HTR-8/SVneo (cell line): ENCODE results near the gene COL26A1.
"Not testable (repeated sequence)": the region's sequence is repeated elsewhere in the genome, so short reads cannot be mapped to it uniquely, and the experiment has no call there.

ENCODE experiments used
- DNase-seq: peaks from one replicate; pipeline ENCODE4 v3.0.0; 2011; ENCODE audit warnings: low spot score, mixed read lengths; ENCODE audit not compliant: insufficient read length
- FAIRE-seq: peaks from 2 replicates; lab custom pipeline; 2011; peaks lifted over from hg19 to GRCh38; lab: Jason Lieb, UNC

The COL26A1 gene

DNA sequence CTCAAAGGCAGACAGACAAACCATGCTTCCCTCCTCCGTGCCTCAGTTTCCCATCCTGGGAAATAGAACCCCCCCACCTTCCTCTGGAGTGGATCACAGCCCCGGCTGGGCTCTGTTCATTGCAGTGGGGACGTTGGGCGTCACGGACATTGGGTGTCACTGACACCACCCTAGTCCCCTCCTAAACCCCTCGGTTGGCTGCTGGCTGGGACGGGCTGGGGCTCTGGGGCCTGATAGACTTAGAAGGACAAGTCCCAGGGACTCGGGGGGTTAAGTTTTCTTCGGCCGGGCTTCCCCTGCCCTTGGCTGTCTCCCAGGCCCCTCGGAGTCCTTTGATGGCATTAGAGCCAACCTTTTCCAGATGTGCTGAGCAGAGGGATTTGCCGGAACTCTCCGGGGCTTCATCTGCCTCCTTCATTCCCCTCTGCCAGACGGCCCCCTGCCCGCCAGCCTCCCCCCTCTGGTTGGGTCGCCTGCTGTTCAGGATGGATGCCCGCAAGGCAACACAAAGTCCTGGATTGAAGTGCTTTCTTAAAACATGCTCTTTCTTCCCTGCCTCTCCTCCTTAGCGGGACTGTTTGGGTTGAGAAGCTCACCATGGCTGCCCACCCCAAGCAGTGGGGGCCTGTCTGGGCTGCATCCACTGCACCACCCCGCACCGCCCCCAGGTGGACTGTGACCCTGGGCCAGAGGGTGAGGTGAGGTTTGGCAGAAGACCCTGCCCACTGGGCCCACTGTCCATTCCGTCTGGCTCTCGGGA lies 73.0 kb downstream of the COL26A1 start:
- DNase-seq (no peak), FAIRE-seq (no peak)

DNA sequence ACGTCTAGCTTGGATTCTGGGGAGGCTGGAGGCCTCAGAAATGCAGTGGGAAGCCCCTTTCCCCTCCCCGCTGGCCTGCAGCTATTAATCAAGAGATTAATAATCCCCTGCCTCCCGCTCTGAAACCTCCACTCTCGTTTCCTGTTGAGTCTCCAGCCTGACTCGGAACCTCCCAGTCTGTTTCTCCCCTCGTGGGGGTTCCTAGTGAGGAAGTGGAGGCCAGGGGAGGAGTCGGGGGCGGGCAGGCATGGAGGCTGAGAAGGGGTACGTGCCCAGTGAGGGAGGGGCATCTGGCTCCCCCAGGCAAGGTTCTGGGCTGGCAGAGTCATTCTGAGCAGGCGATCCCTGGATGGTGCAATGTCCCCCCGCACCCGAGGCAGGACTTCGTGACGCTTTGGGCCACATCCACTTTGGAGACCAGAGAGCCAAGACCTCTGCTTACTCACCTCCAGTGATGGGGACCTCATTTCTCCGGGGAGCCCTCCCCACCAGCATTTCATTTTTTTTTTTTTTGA lies 73.6 kb downstream of the COL26A1 start:
- FAIRE-seq (no peak), DNase-seq (no peak)

GRCh38 chr7:101436857-101437576 lies 74.3 kb downstream of the COL26A1 start:
- DNase-seq (no peak), FAIRE-seq (no peak)

GRCh38 chr7:101441890-101442289 lies 79.2 kb downstream of the COL26A1 start:
- FAIRE-seq (no peak), DNase-seq (no peak)

DNA sequence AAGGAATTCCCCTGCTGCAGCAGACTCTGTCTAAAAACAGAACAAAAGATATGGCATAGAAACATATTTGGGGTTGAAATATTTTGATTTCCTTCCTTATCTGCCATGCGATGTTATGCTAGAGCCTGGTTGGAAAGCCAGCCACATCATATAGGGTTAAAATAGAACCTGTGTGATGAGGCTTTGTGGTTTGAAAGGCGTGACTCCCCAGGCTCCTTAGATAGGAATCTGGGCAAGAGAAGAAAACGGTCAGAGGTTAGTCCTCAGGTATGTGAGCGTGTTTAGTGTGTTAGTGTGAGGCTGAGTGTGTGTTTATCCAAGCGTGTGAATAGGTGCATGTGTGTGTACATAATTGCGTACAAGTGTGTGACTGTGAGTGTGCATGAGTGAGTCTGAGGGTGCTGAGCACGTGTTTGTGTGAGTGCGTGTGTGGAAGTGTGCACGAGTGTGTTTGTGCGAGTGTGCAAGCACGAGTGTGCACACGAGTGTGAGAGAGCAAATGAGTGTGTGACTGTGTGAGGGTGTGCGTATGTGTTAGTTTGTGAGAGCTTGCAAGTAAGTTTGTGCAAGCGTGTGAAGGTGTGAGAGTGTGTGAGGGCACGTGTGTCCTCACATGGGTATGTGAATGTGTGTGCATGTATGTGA lies 79.9 kb downstream of the COL26A1 start:
- FAIRE-seq: no peak
- no peak for DNase-seq

GRCh38 chr7:101450064-101450463 lies 87.4 kb downstream of the COL26A1 start:
- DNase-seq: no peak
- no peak for FAIRE-seq

GRCh38 chr7:101453617-101454016 lies 90.9 kb downstream of the COL26A1 start:
- no peak for DNase-seq

DNA sequence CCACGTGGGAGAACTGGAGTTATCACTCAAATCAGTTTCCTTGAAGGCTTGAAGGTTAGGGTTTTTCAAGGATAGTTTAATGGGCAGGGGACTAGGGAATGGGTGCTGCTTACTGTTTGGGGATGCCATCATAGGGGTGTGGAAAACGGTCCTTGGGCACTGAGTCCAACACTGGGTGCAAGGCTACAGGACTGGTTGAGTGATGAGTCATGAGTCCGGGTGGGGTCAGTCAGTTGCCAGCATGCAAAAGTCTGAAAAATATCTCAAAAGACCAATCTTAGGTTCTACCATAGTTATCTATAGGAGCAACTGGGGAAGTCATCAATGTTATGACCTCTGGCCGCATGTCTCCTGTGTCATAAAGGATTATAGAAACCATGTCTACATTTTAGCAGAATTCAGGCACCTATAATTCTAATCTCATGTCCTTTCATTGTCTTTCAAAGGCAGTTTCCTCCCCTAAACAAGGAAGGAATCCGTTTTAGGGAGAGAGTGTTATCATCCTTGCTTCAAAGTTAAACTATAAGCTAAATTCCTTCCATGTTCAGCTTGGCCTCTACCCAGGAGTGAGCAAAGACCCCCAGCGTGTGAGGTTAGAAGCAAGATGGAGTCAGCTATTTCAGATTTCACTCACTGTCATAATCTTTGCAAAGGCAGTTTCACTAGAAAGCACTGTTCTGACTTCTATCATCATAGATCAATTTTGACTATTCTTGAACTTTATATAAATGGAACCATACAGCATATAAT lies 94.5 kb downstream of the COL26A1 start:
- FAIRE-seq: no peak

More at GRCh38 chr7:101453617-101454016, 90.9 kb downstream of the COL26A1 start:
- FAIRE-seq: no peak

GRCh38 chr7:101465131-101465530 lies 102.5 kb downstream of the COL26A1 start:
- DNase-seq: no peak
- no peak for FAIRE-seq

More for the DNA sequence above, 94.5 kb downstream of the COL26A1 start:
- no peak for DNase-seq

- DNase-seq (no peak), FAIRE-seq (no peak)
Measured at GRCh38 chr7:101465576-101466196, 103.0 kb downstream of the COL26A1 start.

- no peak for FAIRE-seq
- DNase-seq: no peak
Measured at GRCh38 chr7:101466871-101467270, 104.2 kb downstream of the COL26A1 start.

- FAIRE-seq (no peak), DNase-seq (no peak)
Measured at GRCh38 chr7:101468546-101469275, 106.0 kb downstream of the COL26A1 start.

GRCh38 chr7:101470668-101471487 lies 108.2 kb downstream of the COL26A1 start:
- DNase-seq: no peak
- no peak for FAIRE-seq

DNA sequence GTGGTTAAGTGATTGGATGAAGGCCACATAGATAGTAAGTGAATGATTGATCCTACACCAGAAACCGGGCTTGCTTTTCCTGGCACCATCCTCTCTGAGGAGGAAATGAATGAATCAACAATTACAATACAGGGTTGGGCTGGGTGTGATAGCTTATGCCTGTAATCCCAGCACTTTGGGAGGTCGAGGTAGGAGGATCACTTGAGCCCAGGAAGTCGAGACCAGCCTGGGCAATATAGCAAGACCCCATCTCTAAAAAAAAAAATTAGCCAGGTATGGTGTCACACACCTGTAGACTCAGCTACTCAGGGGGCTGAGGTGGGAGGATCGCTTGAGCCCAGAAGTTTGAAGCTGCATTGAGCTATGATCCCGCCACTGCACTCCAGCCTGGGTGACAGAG lies 111.5 kb downstream of the COL26A1 start:
- FAIRE-seq (no peak), DNase-seq (no peak)

- not testable (repeated sequence) for DNase-seq, FAIRE-seq
Measured at GRCh38 chr7:101475691-101476090, 113.0 kb downstream of the COL26A1 start.

DNA sequence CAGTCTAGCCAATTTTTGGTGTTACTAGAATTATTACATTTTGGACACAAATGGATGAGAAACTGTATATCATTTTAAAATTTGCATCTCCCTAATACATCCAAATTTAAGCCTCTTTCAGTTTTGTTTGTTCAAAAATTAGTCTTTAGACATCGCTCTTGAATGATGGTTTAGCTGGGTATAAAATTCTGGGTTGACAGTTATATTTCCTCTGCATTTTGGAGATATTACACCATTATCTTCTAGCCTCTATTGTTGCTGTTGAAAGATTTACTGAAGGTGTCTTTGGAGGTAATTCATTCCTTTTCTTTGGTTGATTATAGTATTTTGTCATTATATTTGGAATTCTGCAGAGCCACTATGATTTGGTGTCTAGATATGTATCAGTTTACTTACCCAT lies 116.5 kb downstream of the COL26A1 start:
- no peak for FAIRE-seq
- DNase-seq: no peak

DNA sequence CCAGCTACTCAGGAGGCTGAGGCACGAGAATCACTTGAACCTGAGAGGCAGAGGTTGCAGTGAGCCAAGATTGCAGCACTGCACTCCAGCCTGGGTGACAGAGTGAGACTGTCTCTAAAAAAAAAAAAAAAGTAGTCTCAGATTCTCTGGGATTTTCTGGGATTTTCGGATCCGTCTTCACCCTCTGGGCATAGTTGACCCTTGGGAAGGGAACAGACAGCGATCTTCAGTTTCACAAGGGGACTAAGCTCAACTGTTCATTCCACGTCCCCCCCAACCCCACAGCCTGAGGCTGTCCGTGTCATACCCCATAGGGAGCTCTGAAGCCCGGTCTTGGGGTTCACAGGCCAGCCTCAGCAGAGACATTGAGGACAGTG lies 123.4 kb downstream of the COL26A1 start:
- FAIRE-seq, DNase-seq: not testable (repeated sequence)

DNA sequence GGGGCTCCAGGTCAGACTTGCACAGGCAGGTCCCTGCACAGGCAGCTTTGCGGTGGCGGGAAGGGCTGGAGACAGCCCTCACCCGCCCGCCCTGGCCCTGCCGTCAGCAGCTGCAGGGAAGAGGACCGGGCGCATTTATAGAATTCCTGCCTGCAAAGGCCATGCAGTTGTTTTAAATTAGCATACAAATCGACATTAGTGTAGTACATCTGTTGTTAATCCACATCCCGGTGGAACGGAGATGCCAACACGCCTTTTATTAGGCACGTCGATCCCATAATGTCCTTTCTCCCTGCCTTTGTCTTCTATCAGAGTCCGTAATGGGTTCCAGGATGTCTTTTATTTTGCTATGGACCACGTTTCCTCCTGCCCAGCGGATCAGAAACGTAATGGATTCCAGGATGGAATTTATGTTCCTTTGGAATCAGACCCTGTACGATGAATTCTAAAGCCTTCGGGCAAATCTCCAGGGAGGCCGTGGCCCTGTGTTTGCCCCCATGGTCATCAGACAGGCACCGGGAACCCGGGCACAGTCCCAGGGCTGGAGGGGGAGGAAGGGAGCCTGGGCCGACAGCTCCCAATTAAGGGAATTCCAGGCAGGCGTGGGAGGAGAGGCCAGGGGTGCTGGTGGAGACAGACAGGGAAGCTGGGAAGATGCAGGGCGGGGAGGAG lies 123.9 kb downstream of the COL26A1 start:
- FAIRE-seq (no peak), DNase-seq (no peak)
